ENCODE measurements around the gene PSENEN. TPM values are rescaled to one million over a fixed set of nuclear protein-coding genes. Genes with fewer than 3 reads are reported as not detected.

PSENEN gene
- polyA plus RNA-seq (ENCODE audit: insufficient read depth in 1 of 5, insufficient read length in 5 of 5, low replicate concordance in 1 of 5) = 10 to 100 TPM; 45.5 to 72.8 (median 52.3) TPM
- long read RNA-seq, donor 1, transcript PSENEN-202 (4 exons, 1,661 nt) = major isoform, 31 of 74 reads
- long read RNA-seq, donor 1, transcript PSENEN-201 (4 exons, 603 nt) = minor isoform, 5 of 74 reads
- long read RNA-seq, donor 1, partial matches to known transcripts = 10 of 74 reads
- long read RNA-seq, donor 1, other reads (novel, unspliced or antisense) = 26 of 74 reads
- long read RNA-seq, donor 2, transcript PSENEN-201 (4 exons, 603 nt) = minor isoform, 5 of 28 reads
- long read RNA-seq, donor 2, transcript PSENEN-202 (4 exons, 1,661 nt) = major isoform, 23 of 28 reads
- long read RNA-seq, donor 2, partial matches to known transcripts = 0 of 28 reads
- long read RNA-seq, donor 2, other reads (novel, unspliced or antisense) = 0 of 28 reads
- long read RNA-seq, donor 3, transcript PSENEN-202 (4 exons, 1,661 nt) = major isoform, 20 of 45 reads
- long read RNA-seq, donor 3, partial matches to known transcripts = 6 of 45 reads
- long read RNA-seq, donor 3, other reads (novel, unspliced or antisense) = 17 of 45 reads
- long read RNA-seq, donor 4, transcript PSENEN-202 (4 exons, 1,661 nt) = major isoform, 10 of 12 reads
- long read RNA-seq, donor 4, partial matches to known transcripts = 0 of 12 reads
- long read RNA-seq, donor 4, other reads (novel, unspliced or antisense) = 0 of 12 reads
- long read RNA-seq, donor 5, transcript PSENEN-202 (4 exons, 1,661 nt) = major isoform, 40 of 60 reads
- long read RNA-seq, donor 5, transcript PSENEN-203 (3 exons, 833 nt) = minor isoform, 8 of 60 reads
- long read RNA-seq, donor 5, partial matches to known transcripts = 0 of 60 reads
- long read RNA-seq, donor 5, other reads (novel, unspliced or antisense) = 9 of 60 reads
- long read RNA-seq, donor 6, transcript PSENEN-202 (4 exons, 1,661 nt) = major isoform, 38 of 45 reads
- long read RNA-seq, donor 6, partial matches to known transcripts = 0 of 45 reads
- long read RNA-seq, donor 6, other reads (novel, unspliced or antisense) = 0 of 45 reads
- long read RNA-seq, donor 7, transcript PSENEN-202 (4 exons, 1,661 nt) = major isoform, 26 of 48 reads
- long read RNA-seq, donor 7, partial matches to known transcripts = 18 of 48 reads
- long read RNA-seq, donor 7, other reads (novel, unspliced or antisense) = 0 of 48 reads
- long read RNA-seq, donor 8, transcript PSENEN-202 (4 exons, 1,661 nt) = major isoform, 6 of 7 reads
- long read RNA-seq, donor 8, partial matches to known transcripts = 0 of 7 reads
- long read RNA-seq, donor 8, other reads (novel, unspliced or antisense) = 0 of 7 reads

- peak; percentile 99 to 100 for DNase-seq
Observed at GRCh38 chr19:35745328-35746086, at the start of gene PSENEN, which contains the start of gene U2AF1L4. Gene PSENEN (plus strand): TSS chr19:35745651. CDS start chr19:35745931, 280 bp downstream. Gene U2AF1L4 (minus strand): TSS chr19:35745418. CDS start chr19:35745391, 27 bp downstream.

- DNase-seq = no peak
Observed at GRCh38 chr19:35695895-35696422, 49.5 kb upstream of the PSENEN start.

GRCh38 chr19:35696835-35697234 lies 48.6 kb upstream of the PSENEN start:
- no peak for DNase-seq

GRCh38 chr19:35702223-35703012 lies 43.0 kb upstream of the PSENEN start:
- peak; percentile 92 to 93 for DNase-seq

- DNase-seq = no peak
Observed at GRCh38 chr19:35703343-35703742, 42.1 kb upstream of the PSENEN start.

GRCh38 chr19:35704218-35704617 lies 41.2 kb upstream of the PSENEN start, which contains the start of gene ZBTB32:
Gene ZBTB32 (plus strand): TSS chr19:35704558. CDS start chr19:35714627, 10,069 bp downstream.
- no peak for DNase-seq

- DNase-seq = no peak
Observed at GRCh38 chr19:35708391-35708790, 37.1 kb upstream of the PSENEN start.

- DNase-seq = no peak
Observed at GRCh38 chr19:35710784-35711723, 34.4 kb upstream of the PSENEN start.

- no peak for DNase-seq
Observed at GRCh38 chr19:35712567-35713505, 32.6 kb upstream of the PSENEN start.

GRCh38 chr19:35713506-35713850 lies 32.0 kb upstream of the PSENEN start:
- DNase-seq = no peak

- no peak for DNase-seq
Observed at GRCh38 chr19:35713904-35714495, 31.5 kb upstream of the PSENEN start.

- no peak for DNase-seq
Observed at GRCh38 chr19:35714601-35715354, 30.7 kb upstream of the PSENEN start.

- DNase-seq = no peak
Observed at GRCh38 chr19:35715355-35715809, 30.1 kb upstream of the PSENEN start.

- DNase-seq = no peak
Observed at GRCh38 chr19:35715981-35716800, 29.3 kb upstream of the PSENEN start.
